B cell (primary cell): Measurements from ENCODE around the gene HLCS.

Source experiments
- CTCF ChIP-seq: fragments of 200-600 bp; IDR thresholded peaks from one replicate; pipeline ENCODE4 v1.8.0; 2022; ENCODE audit warnings: antibody characterized with exemption, mild to moderate bottlenecking
- EZH2 ChIP-seq: IDR thresholded peaks from 2 replicates; pipeline ENCODE4 v1.6.1; 2012; ENCODE audit warnings: borderline replicate concordance, low read depth, mild to moderate bottlenecking, moderate library complexity, low read length; ENCODE audit not compliant: insufficient read depth, poor library complexity, severe bottlenecking

GRCh38 chr21:36923270-36923669 is 43.2 kb downstream of the HLCS start:
- TF ChIP-seq CTCF (no peak), EZH2 (no peak)
